Hippocampal formation (tissue), 2 donors: ENCODE measurements around the gene PRDX2.
"Not testable (repeated sequence)": the region's sequence is repeated elsewhere in the genome, so short reads cannot be mapped to it uniquely, and the experiment has no call there.

Source experiments
- DNase-seq, 2 donors: peaks; one replicate each; lab custom pipeline; 2025; lab: John Stamatoyannopoulos, UW

The PRDX2 gene

GRCh38 chr19:12825254-12826131, 23.9 kb upstream of the PRDX2 start:
- DNase-seq: no peak

DNA sequence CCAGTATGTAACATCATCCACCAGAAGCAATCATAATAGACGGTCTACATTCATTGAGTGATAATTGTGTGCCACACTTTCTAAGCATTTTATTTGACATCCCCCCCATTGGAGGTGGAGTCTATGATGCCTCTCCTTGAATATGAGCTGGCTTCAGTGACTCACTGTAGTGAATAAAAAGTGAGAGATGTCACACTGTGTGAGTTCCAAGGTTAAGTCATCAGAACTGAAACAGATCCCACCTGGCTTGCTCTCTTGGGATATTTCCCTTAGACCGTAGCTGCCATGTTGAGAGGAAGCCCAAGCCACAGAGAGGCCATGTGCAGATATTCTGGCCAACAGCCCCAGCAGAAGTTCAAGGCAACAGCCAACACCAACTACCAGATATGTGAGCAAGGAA, 20.2 kb upstream of the PRDX2 start:
- DNase-seq: no peak

DNA sequence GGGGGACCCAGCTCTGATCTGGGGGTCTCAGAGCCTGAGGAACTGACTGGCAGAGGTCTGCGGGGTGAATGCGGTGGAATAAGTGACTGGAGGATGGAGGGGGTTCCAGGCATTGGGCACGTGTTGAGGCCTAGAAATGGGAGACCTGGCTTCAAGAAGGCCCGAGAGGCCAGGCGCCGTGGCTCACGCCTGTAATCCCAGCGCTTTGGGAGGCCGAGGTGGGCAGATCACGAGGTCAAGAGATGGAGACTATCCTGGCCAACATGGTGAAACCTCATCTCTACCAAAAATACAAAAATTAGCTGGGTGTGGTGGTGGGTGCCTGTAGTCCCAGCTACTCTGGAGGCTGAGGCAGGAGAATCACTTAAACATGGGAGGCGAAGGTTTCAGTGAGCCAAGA, 16.2 kb upstream of the PRDX2 start:
- DNase-seq: not testable (repeated sequence)

DNA sequence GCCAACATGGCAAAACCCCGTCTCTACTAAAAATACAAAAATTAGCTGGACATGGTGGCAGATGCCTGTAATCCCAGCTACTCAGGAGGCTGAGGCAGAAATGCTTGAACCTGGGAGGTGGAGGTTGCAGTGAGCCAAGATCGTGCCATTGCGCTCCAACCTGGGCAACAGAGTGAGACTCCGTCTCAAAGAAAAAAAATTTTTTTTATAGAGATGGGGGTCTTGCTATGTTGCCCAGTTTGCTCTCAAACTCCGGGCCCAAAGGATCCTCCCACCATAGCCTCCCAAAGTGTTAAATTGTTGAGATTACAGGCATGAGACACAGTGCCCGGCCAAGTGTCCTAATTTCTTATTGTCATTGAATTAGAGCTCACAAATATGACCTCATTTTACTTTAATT, 15.6 kb upstream of the PRDX2 start:
- not testable (repeated sequence) for DNase-seq

GRCh38 chr19:12815088-12815487, 13.5 kb upstream of the PRDX2 start:
- DNase-seq: no peak

- peak; percentile 86 to 89 for DNase-seq
Observed at GRCh38 chr19:12806242-12807081, 4.9 kb upstream of the PRDX2 start, which contains the start of gene RNASEH2A. Gene RNASEH2A (plus strand): TSS chr19:12806584. CDS start chr19:12806674, 90 bp downstream.

- DNase-seq: no peak
Observed at GRCh38 chr19:12804051-12804450, 2.5 kb upstream of the PRDX2 start.

- DNase-seq: no peak
Observed at GRCh38 chr19:12802267-12803106, 887 bp upstream of the PRDX2 start.

GRCh38 chr19:12800923-12801465, 606 bp downstream of the PRDX2 start:
- no peak for DNase-seq

- no peak for DNase-seq
Observed at GRCh38 chr19:12800466-12800770, 1.2 kb downstream of the PRDX2 start.

- no peak for DNase-seq
Observed at GRCh38 chr19:12799742-12800465, 1.7 kb downstream of the PRDX2 start.

DNA sequence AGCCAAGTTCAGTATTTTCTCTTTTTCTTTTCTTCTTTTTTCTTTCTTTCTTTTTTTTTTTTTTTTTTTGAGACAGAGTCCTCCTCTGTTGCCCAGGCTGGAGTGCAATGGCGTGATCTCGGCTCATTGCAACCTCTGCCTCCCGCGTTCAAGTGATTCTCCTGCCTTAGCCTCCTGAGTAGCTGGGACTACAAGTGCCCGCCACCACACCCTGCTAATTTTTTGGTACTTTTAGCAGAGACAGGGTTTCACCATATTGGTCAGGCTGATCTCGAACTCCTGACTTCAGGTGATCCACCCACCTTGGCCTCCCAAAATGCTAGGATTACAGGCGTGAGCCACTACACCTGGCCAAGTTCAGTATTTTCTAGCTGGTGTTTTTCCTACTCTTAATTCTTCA, 4.0 kb downstream of the PRDX2 start:
- DNase-seq: not testable (repeated sequence)

DNA sequence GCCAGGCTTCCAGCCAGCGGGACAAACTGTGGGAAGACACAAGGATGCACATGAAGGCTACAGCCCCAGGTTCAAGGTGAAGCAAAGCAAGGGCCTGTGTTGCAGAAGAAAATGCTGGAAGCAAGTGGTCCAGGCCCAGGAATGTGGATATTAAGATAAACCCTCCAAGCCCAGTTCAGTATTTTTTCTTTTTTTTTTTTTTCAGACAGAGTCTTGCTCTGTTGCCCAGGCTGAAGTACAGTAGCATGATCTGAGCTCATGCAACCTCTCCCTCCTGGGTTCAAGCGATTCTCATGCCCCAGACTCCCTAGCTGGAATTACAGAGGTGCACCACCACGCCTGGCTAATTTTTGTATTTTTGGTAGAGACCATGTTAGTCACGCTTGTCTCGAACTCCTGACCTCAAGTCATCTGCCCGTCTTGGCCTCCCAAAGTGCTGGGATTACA, 4.4 kb downstream of the PRDX2 start:
- DNase-seq: no peak

DNA sequence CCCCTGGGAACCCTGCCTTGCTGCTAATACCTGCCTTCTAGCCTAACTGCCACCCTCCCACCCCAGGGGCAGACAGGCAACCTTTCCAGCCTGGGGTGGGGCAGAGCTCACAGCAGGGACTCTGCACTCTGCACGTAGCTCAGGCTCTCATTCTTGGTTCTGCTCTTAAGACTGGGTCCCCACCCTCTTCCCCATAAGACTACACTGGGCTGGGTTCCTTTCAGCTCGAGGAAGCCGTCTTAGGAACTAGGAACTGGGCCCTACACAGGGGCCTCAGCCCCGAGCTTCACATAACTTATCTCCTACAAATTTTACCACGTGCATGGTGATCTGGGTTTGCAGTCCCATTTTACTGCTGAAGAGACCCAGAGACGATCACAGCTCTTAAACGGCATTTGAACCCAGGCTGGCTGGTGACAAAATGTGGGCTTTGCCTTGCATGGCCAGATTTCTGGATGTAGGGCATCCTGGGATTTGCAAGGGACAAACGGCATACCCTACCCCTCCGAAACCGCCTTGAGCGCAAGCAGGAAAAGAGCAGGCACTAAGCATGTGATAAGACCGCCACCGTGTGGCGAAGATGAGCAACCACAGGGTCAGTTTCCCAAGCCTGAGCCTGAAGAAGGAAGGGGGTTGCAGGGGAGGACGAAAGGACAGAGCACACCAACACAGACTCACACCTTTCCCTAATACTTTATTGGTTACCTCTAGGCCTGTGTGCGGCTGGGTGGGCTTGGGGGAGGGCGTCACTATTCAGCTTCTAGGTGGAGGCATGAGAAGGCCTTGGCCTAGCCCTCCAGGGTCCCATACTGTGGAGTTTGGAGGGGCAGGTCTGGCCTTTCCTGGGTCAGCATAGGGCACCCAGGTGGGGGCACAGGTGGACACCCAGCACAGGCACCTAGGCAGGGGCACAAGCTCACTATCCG, 5.2 kb downstream of the PRDX2 start:
- peak; percentile 60 to 68 for DNase-seq

DNA sequence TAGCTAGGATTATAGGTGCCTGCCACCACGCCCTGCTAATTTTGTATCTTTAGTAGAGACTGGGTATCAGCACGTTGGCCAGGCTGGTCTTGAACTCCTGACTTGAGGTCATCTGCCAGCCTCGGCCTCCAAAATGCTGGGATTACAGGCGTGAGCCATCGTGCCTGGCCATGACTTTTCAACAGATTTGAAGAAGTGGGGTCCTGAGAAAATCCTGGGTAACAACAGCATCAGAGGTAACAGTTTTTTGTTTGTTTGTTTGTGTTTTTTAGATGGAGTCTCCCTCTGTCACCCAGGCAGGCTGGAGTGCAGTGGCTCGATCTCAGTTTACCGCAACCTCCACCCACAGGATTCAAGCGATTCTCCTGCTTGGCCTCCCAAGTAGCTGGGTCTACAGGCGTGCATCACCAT, 6.6 kb downstream of the PRDX2 start:
- DNase-seq: no peak

- no peak for DNase-seq
Observed at GRCh38 chr19:12794196-12794941, 7.2 kb downstream of the PRDX2 start.

DNA sequence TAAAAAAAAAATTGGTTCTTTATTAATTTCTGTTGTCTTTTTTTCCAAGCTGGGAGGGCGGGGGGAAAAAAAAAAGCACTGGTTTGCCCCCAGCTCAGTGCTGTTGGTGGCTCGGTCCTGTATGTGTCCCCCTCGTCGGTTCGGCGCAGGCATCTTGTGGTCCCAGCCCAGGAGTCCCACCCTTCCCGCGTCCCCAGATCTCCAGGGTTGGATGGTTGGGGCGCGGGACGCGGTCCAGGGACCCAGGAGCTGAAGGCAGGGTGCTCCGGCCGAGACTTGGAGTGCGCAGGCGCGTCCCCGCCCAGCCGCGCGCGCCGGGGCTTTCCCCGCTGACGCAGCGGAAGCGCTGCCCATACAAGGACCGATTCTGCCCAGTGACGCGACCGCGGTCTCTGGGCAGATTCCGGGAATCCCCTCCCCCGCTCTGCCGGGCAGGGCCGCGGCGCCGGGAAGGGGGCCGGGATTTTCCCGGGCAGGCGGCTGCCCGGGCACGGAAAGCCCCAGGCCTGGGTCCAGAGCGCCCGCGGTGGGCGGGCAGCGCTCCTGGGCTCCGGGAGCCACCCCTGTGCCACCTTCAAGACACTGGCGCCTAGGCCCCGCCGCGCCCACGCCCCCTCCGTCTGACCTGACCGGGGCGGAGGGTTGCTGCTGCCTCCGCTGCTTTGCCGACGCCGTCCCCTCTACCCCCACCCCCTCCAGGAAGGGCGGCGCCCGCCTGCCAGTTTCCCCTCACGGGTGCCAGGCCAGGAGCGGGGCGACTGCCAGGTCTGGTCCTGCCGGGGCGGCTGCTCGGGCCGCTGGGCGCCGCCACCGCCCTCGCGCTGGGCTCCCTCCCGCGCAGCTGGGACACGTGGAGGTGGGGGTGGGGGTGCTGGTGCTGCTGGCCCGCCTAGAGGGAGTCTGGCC, 8.1 kb downstream of the PRDX2 start:
- DNase-seq: peak; percentile 80 to 89

DNA sequence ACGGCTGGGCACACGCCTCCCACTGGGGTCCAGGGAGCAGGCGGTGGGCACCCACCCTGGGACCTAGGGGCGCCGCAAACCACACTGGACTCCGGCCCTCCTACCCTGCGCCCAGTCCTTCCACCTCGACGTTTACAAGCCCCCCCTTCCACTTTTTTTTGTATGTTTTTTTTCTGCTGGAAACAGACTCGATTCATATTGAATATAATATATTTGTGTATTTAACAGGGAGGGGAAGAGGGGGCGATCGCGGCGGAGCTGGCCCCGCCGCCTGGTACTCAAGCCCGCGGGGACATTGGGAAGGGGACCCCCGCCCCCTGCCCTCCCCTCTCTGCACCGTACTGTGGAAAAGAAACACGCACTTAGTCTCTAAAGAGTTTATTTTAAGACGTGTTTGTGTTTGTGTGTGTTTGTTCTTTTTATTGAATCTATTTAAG, 8.7 kb downstream of the PRDX2 start:
- DNase-seq: no peak
